SK-N-SH treated with all-trans-retinoic acid at 6 μM for 48 hours (cell line): ENCODE data around the gene ITGAV.

ENCODE experiments used
- ATAC-seq: fragments of 200-7000 bp; cut with Tn5 transposase; 3 replicates; pipeline ENCODE4 v1.9.1; 2020; ENCODE audit warnings: mild to moderate bottlenecking, moderate library complexity
- BACH2 ChIP-seq: fragments of 250-450 bp; sonication (Bioruptor Pico); IDR thresholded peaks from 2 replicates; pipeline ENCODE4 v1.9.0; 2021; ENCODE audit warnings: mild to moderate bottlenecking, borderline replicate concordance
- CSDC2 ChIP-seq: fragments of 250-450 bp; sonication (Bioruptor Pico); IDR thresholded peaks from 2 replicates; pipeline ENCODE4 v1.5.0; 2020; ENCODE audit warnings: mild to moderate bottlenecking, moderate library complexity
- ESRRG ChIP-seq: fragments of 250-450 bp; sonication (Bioruptor Pico); IDR thresholded peaks from 2 replicates; pipeline ENCODE4 v1.6.1; 2021; ENCODE audit warnings: mild to moderate bottlenecking
- GLIS3 ChIP-seq: fragments of 250-450 bp; sonication (Bioruptor Pico); IDR thresholded peaks from 2 replicates; pipeline ENCODE4 v1.5.0; 2020; ENCODE audit warnings: mild to moderate bottlenecking, moderate library complexity
- ISL1 ChIP-seq: fragments of 250-450 bp; sonication (Bioruptor Pico); IDR thresholded peaks from 2 replicates; pipeline ENCODE4 v2.1.2; 2022; ENCODE audit warnings: mild to moderate bottlenecking, moderate library complexity
- PATZ1 ChIP-seq: fragments of 250-450 bp; sonication (Bioruptor Pico); IDR thresholded peaks from 2 replicates; pipeline ENCODE4 v1.8.0; 2020; ENCODE audit warnings: mild to moderate bottlenecking, moderate library complexity, borderline replicate concordance
- PPARA ChIP-seq: fragments of 250-450 bp; sonication (Bioruptor Pico); IDR thresholded peaks from 2 replicates; pipeline ENCODE4 v1.5.0; 2020; ENCODE audit warnings: mild to moderate bottlenecking, borderline replicate concordance
- RARB ChIP-seq: fragments of 250-450 bp; sonication (Bioruptor Pico); IDR thresholded peaks from 2 replicates; pipeline ENCODE4 v1.8.0; 2021; ENCODE audit warnings: mild to moderate bottlenecking, moderate library complexity
- SNAI2 ChIP-seq: fragments of 250-450 bp; sonication (Bioruptor Pico); IDR thresholded peaks from 2 replicates; pipeline ENCODE4 v1.5.0; 2020; ENCODE audit warnings: mild to moderate bottlenecking, moderate library complexity
- TCF4 ChIP-seq: fragments of 250-450 bp; sonication (Bioruptor Pico); IDR thresholded peaks from 2 replicates; pipeline ENCODE4 v1.8.0; 2021; ENCODE audit warnings: mild to moderate bottlenecking, moderate library complexity, borderline replicate concordance
- TOX ChIP-seq: fragments of 250-450 bp; sonication (Bioruptor Pico); IDR thresholded peaks from 2 replicates; pipeline ENCODE4 v1.8.0; 2021; ENCODE audit warnings: mild to moderate bottlenecking, moderate library complexity, borderline replicate concordance
- ZC3H10 ChIP-seq: fragments of 250-450 bp; sonication (Bioruptor Pico); IDR thresholded peaks from 2 replicates; pipeline ENCODE4 v1.5.1; 2021; ENCODE audit warnings: mild to moderate bottlenecking, moderate library complexity
- ZFP3 ChIP-seq: fragments of 250-450 bp; sonication (Bioruptor Pico); IDR thresholded peaks from 2 replicates; pipeline ENCODE4 v1.5.0; 2020; ENCODE audit warnings: mild to moderate bottlenecking, moderate library complexity
- ZFP30 ChIP-seq: fragments of 450-650 bp; formaldehyde crosslinking; IDR thresholded peaks from 2 replicates; pipeline ENCODE4 v1.5.0; 2022; ENCODE audit warnings: mild to moderate bottlenecking, moderate library complexity
- ZNF70 ChIP-seq: fragments of 450-650 bp; formaldehyde crosslinking; IDR thresholded peaks from 2 replicates; pipeline ENCODE4 v1.5.0; 2020; ENCODE audit warnings: mild to moderate bottlenecking, moderate library complexity
- ZNF8 ChIP-seq: fragments of 450-650 bp; formaldehyde crosslinking; IDR thresholded peaks from 2 replicates; pipeline ENCODE4 v1.5.0; 2020; ENCODE audit warnings: mild to moderate bottlenecking, moderate library complexity
- TF ChIP-seq, protein P1 (sequence below): fragments of 250-450 bp; sonication (Bioruptor Pico); IDR thresholded peaks from 2 replicates; pipeline ENCODE4 v1.5.0; 2020; ENCODE audit warnings: mild to moderate bottlenecking, moderate library complexity
- TF ChIP-seq, protein P2 (sequence below): fragments of 250-450 bp; sonication (Bioruptor Pico); IDR thresholded peaks from 2 replicates; pipeline ENCODE4 v1.5.1; 2020; ENCODE audit warnings: low read depth, mild to moderate bottlenecking, moderate library complexity

The ITGAV gene

DNA sequence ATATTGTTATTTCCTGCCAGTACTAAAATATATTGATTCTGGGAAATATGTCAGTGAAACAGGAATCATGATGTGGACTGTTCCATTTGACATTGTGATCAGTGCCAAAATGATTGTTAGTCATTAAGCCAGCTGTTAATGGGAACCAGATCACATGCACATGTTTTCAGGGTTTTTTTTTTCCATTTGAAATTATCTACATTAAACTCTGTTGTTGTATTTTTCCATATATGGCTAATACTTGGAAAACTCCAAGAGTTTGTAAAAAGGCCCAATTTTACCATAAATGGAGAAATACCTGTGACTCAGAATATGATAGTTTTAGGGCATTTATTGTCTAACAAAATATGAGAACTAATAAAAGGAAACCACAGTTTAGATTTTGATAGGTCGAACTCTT lies 13.4 kb downstream of the ITGAV start:
- no peak for ATAC-seq
- TF ChIP-seq BACH2 (no peak), SNAI2 (CRISPR knock-in tag) (no peak), ESRRG (CRISPR knock-in tag) (no peak), GLIS3 (CRISPR knock-in tag) (no peak), ISL1 (CRISPR knock-in tag) (no peak)
- TF ChIP-seq, protein P1, sequence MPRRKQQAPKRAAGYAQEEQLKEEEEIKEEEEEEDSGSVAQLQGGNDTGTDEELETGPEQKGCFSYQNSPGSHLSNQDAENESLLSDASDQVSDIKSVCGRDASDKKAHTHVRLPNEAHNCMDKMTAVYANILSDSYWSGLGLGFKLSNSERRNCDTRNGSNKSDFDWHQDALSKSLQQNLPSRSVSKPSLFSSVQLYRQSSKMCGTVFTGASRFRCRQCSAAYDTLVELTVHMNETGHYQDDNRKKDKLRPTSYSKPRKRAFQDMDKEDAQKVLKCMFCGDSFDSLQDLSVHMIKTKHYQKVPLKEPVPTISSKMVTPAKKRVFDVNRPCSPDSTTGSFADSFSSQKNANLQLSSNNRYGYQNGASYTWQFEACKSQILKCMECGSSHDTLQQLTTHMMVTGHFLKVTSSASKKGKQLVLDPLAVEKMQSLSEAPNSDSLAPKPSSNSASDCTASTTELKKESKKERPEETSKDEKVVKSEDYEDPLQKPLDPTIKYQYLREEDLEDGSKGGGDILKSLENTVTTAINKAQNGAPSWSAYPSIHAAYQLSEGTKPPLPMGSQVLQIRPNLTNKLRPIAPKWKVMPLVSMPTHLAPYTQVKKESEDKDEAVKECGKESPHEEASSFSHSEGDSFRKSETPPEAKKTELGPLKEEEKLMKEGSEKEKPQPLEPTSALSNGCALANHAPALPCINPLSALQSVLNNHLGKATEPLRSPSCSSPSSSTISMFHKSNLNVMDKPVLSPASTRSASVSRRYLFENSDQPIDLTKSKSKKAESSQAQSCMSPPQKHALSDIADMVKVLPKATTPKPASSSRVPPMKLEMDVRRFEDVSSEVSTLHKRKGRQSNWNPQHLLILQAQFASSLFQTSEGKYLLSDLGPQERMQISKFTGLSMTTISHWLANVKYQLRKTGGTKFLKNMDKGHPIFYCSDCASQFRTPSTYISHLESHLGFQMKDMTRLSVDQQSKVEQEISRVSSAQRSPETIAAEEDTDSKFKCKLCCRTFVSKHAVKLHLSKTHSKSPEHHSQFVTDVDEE (CRISPR knock-in tag), result no peak

GRCh38 chr2:186605041-186605440 lies 15.2 kb downstream of the ITGAV start:
- TF ChIP-seq ISL1 (CRISPR knock-in tag), result no peak
- TF ChIP-seq, protein P2, sequence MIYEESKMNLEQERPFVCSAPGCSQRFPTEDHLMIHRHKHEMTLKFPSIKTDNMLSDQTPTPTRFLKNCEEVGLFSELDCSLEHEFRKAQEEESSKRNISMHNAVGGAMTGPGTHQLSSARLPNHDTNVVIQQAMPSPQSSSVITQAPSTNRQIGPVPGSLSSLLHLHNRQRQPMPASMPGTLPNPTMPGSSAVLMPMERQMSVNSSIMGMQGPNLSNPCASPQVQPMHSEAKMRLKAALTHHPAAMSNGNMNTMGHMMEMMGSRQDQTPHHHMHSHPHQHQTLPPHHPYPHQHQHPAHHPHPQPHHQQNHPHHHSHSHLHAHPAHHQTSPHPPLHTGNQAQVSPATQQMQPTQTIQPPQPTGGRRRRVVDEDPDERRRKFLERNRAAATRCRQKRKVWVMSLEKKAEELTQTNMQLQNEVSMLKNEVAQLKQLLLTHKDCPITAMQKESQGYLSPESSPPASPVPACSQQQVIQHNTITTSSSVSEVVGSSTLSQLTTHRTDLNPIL (CRISPR knock-in tag), result no peak
- TF ChIP-seq, protein P1 (CRISPR knock-in tag), result no peak
- no peak for ATAC-seq

- no peak for ATAC-seq
- no peak for TF ChIP-seq ZFP30 (CRISPR knock-in tag)
- TF ChIP-seq TCF4 (CRISPR knock-in tag), result no peak
Observed at GRCh38 chr2:186607660-186608324, 17.9 kb downstream of the ITGAV start.

GRCh38 chr2:186610785-186611184 lies 20.9 kb downstream of the ITGAV start:
- no peak for ATAC-seq
- TF ChIP-seq BACH2 (no peak), ZFP3 (CRISPR knock-in tag) (no peak), ZFP30 (CRISPR knock-in tag) (no peak), ZC3H10 (CRISPR knock-in tag) (no peak), TOX (no peak), ISL1 (CRISPR knock-in tag) (no peak), CSDC2 (CRISPR knock-in tag) (no peak), GLIS3 (CRISPR knock-in tag) (no peak), SNAI2 (CRISPR knock-in tag) (no peak), PPARA (CRISPR knock-in tag) (no peak), RARB (CRISPR knock-in tag) (no peak), ZNF8 (CRISPR knock-in tag) (no peak), ZNF70 (CRISPR knock-in tag) (no peak), ESRRG (CRISPR knock-in tag) (no peak), PATZ1 (CRISPR knock-in tag) (no peak)
- TF ChIP-seq, protein P1 (CRISPR knock-in tag), result no peak
- TF ChIP-seq, protein P2 (CRISPR knock-in tag), result no peak
